Epithelial cell of esophagus (primary cell): ENCODE results near the gene GLIS2.

Experiments used
- DNase-seq: peaks from one replicate; pipeline ENCODE4 v3.0.0; 2010; ENCODE audit warnings: low read depth
- H3K4me3 ChIP-seq: 2 replicates; pipeline ENCODE4 v1.5.1; 2011; ENCODE audit warnings: mild to moderate bottlenecking, low read length, control low read depth
- TF ChIP-seq, protein P1 (sequence below): IDR thresholded peaks from 2 replicates; pipeline ENCODE4 v1.5.1; 2011; ENCODE audit warnings: low read depth, mild to moderate bottlenecking, low read length, control low read depth, inconsistent platforms; ENCODE audit not compliant: insufficient read depth; ENCODE audit errors: missing control alignments

Gene GLIS2

GRCh38 chr16:4381935-4382794, 66.3 kb downstream of the GLIS2 start:
- TF ChIP-seq, protein P1, sequence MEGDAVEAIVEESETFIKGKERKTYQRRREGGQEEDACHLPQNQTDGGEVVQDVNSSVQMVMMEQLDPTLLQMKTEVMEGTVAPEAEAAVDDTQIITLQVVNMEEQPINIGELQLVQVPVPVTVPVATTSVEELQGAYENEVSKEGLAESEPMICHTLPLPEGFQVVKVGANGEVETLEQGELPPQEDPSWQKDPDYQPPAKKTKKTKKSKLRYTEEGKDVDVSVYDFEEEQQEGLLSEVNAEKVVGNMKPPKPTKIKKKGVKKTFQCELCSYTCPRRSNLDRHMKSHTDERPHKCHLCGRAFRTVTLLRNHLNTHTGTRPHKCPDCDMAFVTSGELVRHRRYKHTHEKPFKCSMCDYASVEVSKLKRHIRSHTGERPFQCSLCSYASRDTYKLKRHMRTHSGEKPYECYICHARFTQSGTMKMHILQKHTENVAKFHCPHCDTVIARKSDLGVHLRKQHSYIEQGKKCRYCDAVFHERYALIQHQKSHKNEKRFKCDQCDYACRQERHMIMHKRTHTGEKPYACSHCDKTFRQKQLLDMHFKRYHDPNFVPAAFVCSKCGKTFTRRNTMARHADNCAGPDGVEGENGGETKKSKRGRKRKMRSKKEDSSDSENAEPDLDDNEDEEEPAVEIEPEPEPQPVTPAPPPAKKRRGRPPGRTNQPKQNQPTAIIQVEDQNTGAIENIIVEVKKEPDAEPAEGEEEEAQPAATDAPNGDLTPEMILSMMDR = no peak
- DNase-seq = no peak
- H3K4me3 ChIP-seq = no peak overlapping the region

DNA sequence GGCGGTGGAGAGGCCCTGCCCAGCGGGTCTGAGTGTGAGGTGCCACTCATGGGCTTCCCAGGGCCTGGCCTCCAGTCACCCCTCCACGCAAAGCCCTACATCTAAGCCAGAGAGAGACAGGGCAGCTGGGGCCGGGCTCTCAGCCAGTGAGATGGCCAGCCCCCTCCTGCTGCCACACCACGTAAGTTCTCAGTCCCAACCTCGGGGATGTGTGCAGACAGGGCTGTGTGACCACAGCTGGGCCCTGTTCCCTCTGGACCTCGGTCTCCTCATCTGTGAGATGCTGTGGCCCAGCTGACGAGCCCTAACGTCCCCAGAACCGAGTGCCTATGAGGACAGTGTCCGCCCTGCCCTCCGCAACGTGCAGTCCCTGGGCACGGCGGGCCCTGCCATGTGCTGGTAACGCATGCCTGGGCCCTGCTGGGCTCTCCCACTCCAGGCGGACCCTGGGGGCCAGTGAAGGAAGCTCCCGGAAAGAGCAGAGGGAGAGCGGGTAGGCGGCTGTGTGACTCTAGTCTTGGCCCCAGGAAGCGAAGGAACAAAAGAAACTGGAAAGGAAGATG, 67.0 kb downstream of the GLIS2 start:
- TF ChIP-seq, protein P1 = no peak
- no peak overlapping the region for H3K4me3 ChIP-seq

GRCh38 chr16:4383591-4384444, 68.0 kb downstream of the GLIS2 start:
- TF ChIP-seq, protein P1 = no peak
- H3K4me3 ChIP-seq = no peak overlapping the region
- DNase-seq = no peak

More for the DNA sequence above, 67.0 kb downstream of the GLIS2 start:
- no peak for DNase-seq

DNA sequence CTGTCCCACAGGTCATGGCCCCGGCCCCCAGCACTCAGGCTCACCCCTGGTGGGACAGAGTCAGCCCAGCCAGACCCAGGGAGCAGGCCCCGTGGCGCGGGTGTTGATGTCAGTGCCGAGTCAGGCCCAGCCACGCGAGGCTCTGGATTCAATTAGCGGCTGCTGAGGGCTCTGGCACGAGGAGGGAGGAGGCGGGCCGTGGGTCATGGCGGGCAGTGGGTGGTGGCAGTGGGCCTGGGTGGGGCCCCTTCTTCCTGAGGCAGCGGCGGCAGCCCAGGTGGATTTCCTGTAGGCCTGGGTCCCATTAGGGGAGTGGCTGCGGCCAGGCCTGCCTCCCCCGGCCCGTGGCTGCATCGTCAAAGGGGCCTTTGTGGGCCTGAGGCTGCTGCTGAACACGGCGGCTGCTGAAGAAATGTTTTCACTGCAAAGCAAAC, 68.7 kb downstream of the GLIS2 start:
- no peak overlapping the region for H3K4me3 ChIP-seq
- DNase-seq = no peak
- TF ChIP-seq, protein P1 = no peak

- TF ChIP-seq, protein P1 = no peak
- no peak overlapping the region for H3K4me3 ChIP-seq
- DNase-seq = no peak
Measured at GRCh38 chr16:4385066-4385788, 69.4 kb downstream of the GLIS2 start.

DNA sequence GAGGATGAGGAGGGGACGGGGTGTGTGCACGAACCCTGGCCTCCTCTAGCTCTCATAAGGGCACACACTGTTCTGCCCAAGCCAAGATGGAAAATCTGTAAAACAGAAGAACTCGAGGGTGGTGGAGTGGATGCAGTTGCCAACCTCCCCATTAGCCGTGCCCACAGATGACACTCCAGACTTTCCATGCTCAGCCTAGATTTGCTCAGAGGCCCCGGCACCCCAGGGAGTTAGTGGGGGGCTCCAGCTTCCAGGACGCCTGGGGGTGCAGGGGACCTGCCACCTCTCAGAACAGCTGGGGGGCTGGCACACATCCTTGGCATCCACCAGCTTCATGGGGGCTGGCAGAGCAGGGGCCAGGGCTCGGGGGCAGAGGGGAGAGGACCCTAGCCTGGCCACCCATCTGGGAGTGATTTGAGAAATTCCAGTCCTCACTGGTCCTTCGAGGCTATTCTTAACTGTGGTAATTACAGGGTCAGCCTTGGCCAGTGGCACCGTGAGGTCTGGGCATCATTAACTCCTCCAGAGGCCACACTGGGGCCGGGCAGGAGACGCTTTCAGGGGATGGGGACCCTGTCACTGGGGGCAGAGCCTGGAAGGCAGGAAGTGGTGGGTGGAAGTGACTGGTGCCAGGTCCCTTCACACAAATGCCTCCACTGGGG, 70.1 kb downstream of the GLIS2 start:
- DNase-seq = no peak
- H3K4me3 ChIP-seq = no peak overlapping the region
- TF ChIP-seq, protein P1 = no peak
